ENCODE data around the gene DENND2A.
"Not testable (repeated sequence)": the region's sequence is repeated elsewhere in the genome, so short reads cannot be mapped to it uniquely, and the experiment has no call there.

Gene DENND2A

DNA sequence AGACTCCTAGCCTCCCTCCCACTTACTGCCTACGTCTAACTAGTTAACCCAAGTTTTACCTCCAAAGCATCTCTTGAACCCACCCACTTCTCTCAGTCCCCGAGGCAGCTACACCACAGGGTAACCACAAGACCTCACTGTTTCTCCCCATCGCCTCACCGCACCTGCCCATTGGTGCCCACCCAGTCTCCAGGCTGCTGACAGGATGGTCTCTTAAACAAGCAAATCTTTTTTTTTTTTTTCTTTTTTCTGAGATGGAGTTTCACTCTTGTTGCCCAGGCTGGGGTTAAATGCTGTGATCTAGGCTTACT is 47.0 kb downstream of the DENND2A start:
- in situ Hi-C loops (cut with MboI; ENCODE audit: low sequenced_read_pairs): no loop called here

DNA sequence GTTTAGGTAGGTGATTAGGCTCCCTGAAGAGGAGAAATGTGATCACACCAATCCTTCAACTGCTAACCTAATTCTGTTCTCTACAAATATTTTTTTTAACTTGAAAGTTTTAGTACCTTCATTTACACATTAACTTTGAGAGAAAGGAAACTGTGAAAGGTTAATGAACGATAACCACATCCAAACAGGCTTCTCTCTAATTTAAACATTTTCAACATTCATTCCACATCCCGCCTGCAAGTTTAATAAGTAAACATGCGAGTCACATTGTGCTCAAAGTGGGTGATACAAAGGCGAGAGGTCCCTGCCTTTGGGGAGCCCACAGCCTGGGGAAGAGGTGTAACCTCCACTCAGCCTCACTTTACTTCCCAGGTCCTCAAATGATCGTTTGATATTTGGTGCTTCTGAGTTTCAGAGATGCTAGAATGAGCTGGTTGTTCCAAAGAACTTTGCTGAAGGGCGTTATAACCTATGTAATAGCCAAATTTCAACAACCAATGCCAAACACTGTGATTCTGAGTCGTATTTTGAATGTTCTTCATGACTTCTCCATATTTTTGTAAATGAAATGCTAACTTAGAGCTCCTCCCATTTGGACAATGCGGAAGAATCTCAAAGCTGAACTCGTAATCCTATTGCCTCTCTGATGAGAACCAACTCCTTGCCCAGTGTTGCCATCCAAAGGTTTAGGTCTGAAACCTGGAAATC is 47.5 kb downstream of the DENND2A start:
- in situ Hi-C loops (cut with MboI; ENCODE audit: low sequenced_read_pairs): no loop called here

GRCh38 chr7:140591180-140591902 is 49.3 kb downstream of the DENND2A start:
- in situ Hi-C loops (cut with MboI; ENCODE audit: low sequenced_read_pairs): no loop called here

DNA sequence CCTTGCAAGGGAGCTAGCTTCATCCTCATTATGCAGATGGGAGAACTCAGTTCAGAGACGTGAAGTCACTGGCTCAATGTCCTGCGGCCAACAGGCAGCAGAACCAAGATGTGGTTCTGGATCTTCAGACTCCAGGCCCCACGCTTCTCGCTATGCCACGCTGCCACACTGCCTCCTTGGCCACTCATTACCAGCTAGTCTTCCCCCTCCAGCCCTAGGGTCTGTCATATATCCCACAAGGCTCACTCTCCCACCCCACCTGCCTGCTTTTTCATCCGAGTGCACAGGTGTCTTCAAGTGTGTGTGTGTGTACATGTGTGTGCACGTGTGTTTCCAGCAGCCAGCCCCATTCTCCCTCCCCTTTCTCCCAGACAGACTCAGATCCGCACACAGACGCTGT is 53.4 kb downstream of the DENND2A start:
- in situ Hi-C loops (cut with MboI; ENCODE audit: low sequenced_read_pairs): no loop called here

GRCh38 chr7:140586516-140586915 is 54.1 kb downstream of the DENND2A start:
- in situ Hi-C loops (cut with MboI; ENCODE audit: low sequenced_read_pairs): no loop called here

GRCh38 chr7:140585333-140585732 is 55.3 kb downstream of the DENND2A start:
- in situ Hi-C loops (cut with MboI; ENCODE audit: low sequenced_read_pairs): no loop called here

DNA sequence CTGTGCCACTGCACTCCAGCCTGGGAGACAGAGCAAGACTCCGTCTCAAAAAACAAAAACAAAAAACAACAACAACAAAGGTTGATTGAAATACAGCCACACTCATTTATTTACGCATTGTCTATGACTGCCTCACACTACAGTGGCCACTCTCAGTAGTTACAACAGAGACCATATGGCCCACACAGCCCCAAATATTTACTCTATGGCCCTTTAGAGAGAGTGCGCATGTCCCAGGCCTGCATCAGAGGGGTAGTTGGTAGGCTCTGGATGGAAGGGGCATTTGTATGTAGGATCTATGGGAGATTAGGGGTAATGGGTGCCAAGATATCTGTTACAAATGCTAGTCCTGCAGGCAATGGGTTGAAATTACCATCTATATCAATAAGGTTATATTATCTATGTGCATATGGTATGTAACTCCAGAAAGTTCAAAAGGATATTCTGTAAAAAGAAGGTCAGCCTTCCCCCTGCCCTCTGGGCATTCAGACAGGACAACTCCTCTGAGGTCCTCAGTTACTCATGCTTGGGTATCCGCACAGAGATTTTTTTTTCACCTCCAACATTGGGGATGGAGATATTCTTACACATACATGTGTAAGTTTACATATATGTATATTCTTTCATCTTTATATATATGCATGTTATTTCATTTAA is 56.3 kb downstream of the DENND2A start:
- in situ Hi-C loops (cut with MboI; ENCODE audit: low sequenced_read_pairs): no loop called here

DNA sequence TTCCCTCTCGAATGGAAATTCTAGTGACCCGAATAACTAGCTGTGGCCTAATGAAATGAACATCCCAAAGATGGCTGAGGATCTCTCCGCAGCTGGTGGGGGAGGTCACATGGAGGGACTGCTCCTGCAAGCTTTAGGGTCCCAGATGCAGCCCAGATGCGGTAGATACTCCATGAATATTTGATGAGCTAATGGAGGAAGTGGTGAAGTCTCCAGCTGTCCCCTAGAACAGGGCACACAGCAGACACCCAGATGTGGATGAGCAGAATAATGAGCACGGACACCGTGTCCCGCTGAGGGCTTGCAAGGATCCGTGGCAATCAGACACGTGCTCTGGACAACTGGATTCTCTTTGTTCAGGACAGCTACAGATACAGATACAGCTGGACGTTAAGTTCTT is 59.2 kb downstream of the DENND2A start:
- in situ Hi-C loops (cut with MboI; ENCODE audit: low sequenced_read_pairs): no loop called here

- in situ Hi-C loops (cut with MboI; ENCODE audit: low sequenced_read_pairs): no loop called here
These were observed 63.0 kb downstream of the DENND2A start for GRCh38 chr7:140577651-140578050.

DNA sequence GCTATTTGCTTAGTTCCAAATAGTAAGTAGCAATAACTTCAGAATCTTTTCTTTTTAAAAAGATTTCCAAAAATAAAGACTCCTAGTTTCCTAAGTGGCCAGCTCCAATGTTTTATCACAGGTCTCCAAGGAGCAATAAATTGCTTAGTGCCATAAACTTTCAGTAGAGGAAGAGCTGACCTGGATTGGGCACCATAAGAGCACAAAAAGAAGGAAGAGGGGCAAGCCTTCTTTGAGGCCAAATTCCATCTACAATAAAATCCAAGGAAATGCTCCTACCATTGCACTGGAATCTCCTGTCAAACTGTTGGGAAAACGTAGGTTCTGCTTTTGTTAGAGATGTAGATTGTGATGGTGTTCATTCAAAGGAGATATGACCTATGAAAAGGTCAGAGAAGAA is 64.0 kb downstream of the DENND2A start:
- in situ Hi-C loops (cut with MboI; ENCODE audit: low sequenced_read_pairs): no loop called here

DNA sequence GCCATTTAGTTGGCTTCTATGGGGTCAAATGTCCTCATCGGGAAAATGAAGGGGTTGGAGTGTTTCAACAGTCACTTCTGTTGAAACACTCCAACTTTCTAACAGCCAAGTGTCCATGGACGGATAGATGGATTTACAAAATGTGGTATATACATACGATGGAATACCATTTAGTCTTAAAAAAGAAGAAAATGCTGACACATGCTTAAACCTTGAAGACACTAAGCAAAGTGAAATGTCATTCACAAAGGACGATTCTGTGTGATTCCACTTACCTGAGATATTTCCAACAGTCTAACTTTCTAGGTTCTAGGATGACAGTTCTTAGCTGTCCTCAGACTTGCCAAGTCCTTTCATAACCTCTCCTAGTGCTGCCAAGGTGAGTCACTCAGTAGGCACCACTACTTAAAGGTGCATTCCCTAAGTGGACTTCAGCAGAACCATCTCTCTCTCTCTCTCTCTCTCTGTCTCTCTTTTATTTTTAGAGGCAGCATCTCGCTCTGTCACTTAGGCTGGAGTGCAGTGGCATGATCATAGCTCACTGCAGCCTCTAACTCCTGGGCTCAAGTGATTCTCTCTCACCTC is 69.0 kb downstream of the DENND2A start:
- in situ Hi-C loops (cut with MboI; ENCODE audit: low sequenced_read_pairs): no loop called here

GRCh38 chr7:140570120-140570519 is 70.5 kb downstream of the DENND2A start:
- in situ Hi-C loops (cut with MboI; ENCODE audit: low sequenced_read_pairs): no loop called here

- in situ Hi-C loops (cut with MboI; ENCODE audit: low sequenced_read_pairs): no loop called here
These were observed 72.4 kb downstream of the DENND2A start for GRCh38 chr7:140568021-140568813.

DNA sequence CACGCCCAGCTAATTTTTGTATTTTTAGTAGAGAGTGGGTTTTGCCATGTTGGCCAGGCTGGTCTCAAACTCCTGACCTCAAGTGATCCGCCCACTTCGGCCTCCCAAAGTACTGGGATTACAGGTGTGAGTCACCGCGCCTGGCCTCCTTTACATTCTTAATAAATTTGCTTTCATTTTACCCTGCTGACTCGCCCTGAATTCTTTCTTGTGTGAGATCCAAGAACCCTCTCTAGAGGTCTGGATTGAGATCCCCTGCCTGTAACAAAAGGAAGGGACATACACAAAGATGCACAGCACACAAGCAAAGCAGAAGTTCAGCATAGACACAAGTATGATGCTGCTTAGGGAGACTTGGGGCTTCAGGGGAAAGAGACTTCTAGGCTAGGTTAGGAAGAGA is 74.4 kb downstream of the DENND2A start:
- in situ Hi-C loops (cut with MboI; ENCODE audit: low sequenced_read_pairs): not testable (repeated sequence)

GRCh38 chr7:140565761-140566160 is 74.9 kb downstream of the DENND2A start:
- in situ Hi-C loops (cut with MboI; ENCODE audit: low sequenced_read_pairs): not testable (repeated sequence)

DNA sequence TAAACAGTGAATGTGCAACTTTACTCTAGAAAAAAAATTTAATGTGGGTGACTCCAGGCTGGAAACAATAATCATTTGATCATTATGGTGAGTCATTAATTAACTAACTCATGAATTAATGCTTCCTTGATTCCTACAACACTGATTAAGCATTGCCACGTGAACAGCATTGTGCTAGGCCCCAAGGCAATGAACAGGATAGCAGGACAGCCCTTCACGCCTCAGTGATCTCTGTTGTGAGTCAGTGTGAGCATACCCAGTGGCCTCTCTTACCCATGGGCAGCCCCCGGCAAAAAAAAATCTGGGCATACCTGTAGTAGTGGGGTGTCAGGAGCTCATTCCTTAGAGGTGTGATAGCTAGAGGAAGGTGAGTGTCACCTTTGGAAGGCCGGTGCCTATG is 76.0 kb downstream of the DENND2A start:
- in situ Hi-C loops (cut with MboI; ENCODE audit: low sequenced_read_pairs): no loop called here

GRCh38 chr7:140562926-140563481 is 77.6 kb downstream of the DENND2A start:
- in situ Hi-C loops (cut with MboI; ENCODE audit: low sequenced_read_pairs): no loop called here

DNA sequence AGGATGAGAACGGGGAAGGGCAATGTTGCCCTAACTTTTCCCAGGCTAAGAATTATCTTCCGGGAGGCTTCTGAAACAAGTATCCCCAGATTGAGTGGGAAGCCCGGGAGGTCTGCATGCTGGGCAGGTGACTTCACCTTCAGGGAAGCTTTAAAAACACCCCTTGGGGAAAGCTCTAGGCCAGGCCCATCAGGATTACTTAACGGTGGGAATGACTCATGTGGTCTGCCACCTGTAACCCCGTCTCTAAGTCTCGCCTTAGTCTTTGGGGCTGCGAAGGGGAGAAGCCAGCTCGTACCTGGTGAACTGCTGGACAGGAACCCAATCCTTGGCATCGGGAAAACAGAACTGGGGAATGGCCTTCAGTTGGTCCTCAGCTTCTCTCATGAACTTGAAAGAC is 81.2 kb downstream of the DENND2A start:
- in situ Hi-C loops (cut with MboI; ENCODE audit: low sequenced_read_pairs): no loop called here

DNA sequence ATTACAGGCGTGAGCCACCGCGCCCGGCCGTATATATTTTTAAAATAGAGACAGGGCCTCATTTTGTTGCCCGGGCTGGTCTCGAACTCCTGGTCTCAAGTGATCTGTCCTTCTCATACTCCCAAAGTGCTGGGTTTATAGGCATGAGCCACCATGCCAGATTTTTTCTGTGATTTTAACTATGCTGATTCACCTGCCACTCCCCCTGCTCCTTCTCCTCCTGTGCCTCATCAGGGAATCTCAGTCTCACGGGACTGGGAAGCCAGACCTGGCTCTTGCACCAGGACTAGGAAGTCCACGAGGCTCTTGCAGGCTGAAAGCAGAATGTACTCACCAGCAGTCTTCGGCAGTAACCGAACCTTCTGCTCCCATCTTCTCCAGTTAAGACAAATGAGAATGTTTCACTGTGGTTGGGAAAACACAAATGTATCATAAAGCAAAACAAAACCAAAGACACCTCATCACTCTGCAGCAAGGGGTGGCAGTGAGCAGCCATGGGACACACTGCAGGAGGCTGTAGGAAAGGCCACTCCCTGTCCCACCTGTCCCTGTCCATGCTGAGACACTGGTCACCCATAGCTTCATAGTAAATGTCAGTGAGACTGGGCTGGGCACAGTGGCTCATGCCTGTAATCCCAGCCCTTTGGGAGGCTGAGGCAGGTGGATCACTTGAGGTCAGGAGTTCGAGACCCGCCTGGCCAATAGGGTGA is 82.6 kb downstream of the DENND2A start:
- in situ Hi-C loops (cut with MboI; ENCODE audit: low sequenced_read_pairs): no loop called here

- in situ Hi-C loops (cut with MboI; ENCODE audit: low sequenced_read_pairs): no loop called here
These were observed 83.5 kb downstream of the DENND2A start for GRCh38 chr7:140557069-140557468.
